DMS 273 treated with DMSO at 0.1 percent for 48 hours (cell line): ENCODE measurements around the gene LPP.
"Not testable (repeated sequence)": the region's sequence is repeated elsewhere in the genome, so short reads cannot be mapped to it uniquely, and the experiment has no call there.

ENCODE experiments used
- DNase-seq: peaks from one replicate; lab custom pipeline; 2025; lab: John Stamatoyannopoulos, UW

LPP gene

GRCh38 chr3:188584958-188585689 is 431.2 kb downstream of the LPP start:
- DNase-seq = no peak

- no peak for DNase-seq
These were observed 435.1 kb downstream of the LPP start for GRCh38 chr3:188589071-188589470.

- no peak for DNase-seq
These were observed 435.8 kb downstream of the LPP start for GRCh38 chr3:188589771-188590170.

GRCh38 chr3:188590557-188590956 is 436.6 kb downstream of the LPP start:
- DNase-seq = no peak

GRCh38 chr3:188594139-188594538 is 440.2 kb downstream of the LPP start:
- no peak for DNase-seq

- DNase-seq = no peak
These were observed 442.0 kb downstream of the LPP start for GRCh38 chr3:188595890-188596376.

GRCh38 chr3:188598894-188599293 is 444.9 kb downstream of the LPP start:
- DNase-seq = no peak

GRCh38 chr3:188602111-188602510 is 448.2 kb downstream of the LPP start:
- DNase-seq = no peak

GRCh38 chr3:188602620-188603019 is 448.7 kb downstream of the LPP start:
- DNase-seq = no peak

- DNase-seq = no peak
These were observed 450.7 kb downstream of the LPP start for GRCh38 chr3:188604651-188605050.

- no peak for DNase-seq
These were observed 451.3 kb downstream of the LPP start for GRCh38 chr3:188605231-188605630.

- DNase-seq = no peak
These were observed 451.9 kb downstream of the LPP start for GRCh38 chr3:188605905-188606304.

GRCh38 chr3:188607805-188608315 is 453.9 kb downstream of the LPP start:
- DNase-seq = no peak

- DNase-seq = no peak
These were observed 454.4 kb downstream of the LPP start for GRCh38 chr3:188608401-188608800.

GRCh38 chr3:188613721-188614120 is 459.8 kb downstream of the LPP start:
- not testable (repeated sequence) for DNase-seq

- DNase-seq = no peak
These were observed 463.3 kb downstream of the LPP start for GRCh38 chr3:188617270-188617669.

GRCh38 chr3:188617988-188618701 is 464.2 kb downstream of the LPP start:
- no peak for DNase-seq

GRCh38 chr3:188620752-188621151 is 466.8 kb downstream of the LPP start:
- no peak for DNase-seq

GRCh38 chr3:188624384-188624783 is 470.4 kb downstream of the LPP start:
- no peak for DNase-seq

- DNase-seq = no peak
These were observed 470.9 kb downstream of the LPP start for GRCh38 chr3:188624828-188625227.

GRCh38 chr3:188627652-188628051 is 473.7 kb downstream of the LPP start:
- DNase-seq = no peak

- no peak for DNase-seq
These were observed 477.5 kb downstream of the LPP start for GRCh38 chr3:188631291-188632010.

- DNase-seq = no peak
These were observed 479.2 kb downstream of the LPP start for GRCh38 chr3:188633206-188633605.
